ENCODE measurements around the gene VN1R4.
A peak's percentile ranks its signal among the peaks of the same experiment; 100 is the strongest.
"Not testable (repeated sequence)": the region's sequence is repeated elsewhere in the genome, so short reads cannot be mapped to it uniquely, and the experiment has no call there.

The VN1R4 gene, protein sequence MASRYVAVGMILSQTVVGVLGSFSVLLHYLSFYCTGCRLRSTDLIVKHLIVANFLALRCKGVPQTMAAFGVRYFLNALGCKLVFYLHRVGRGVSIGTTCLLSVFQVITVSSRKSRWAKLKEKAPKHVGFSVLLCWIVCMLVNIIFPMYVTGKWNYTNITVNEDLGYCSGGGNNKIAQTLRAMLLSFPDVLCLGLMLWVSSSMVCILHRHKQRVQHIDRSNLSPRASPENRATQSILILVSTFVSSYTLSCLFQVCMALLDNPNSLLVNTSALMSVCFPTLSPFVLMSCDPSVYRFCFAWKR

GRCh38 chr19:53267623-53268022, at the start of gene VN1R4:
Gene VN1R4 (minus strand): TSS chr19:53267723. CDS start chr19:53267665, 58 bp downstream.
- not testable (repeated sequence) for DNase-seq (ENCODE audit: low read depth in 2 of 2, low spot score in 1 of 2)

- DNase-seq (ENCODE audit: low read depth in 2 of 2, low spot score in 1 of 2), result no peak
These were observed 44.4 kb upstream of the VN1R4 start for GRCh38 chr19:53311897-53312296.

DNA sequence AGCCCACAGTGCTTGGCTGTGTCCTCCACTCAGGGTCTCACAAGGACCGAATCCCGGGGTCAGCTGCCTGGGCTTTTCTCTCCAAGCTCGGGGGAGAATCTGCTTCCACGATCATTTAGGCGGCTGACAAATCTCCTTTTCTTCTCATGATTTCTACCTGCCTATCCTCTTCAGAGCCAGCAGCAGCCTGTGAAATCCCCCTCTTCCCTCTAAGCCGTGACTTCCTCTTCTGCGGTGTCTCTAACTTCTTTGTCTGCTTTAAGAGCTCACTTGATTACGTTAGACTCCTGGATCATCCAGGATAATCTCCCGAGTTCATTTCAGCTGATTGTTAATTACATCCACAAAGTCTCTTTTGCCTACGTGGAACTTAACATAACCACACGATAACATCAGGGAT, 43.5 kb upstream of the VN1R4 start:
- DNase-seq (ENCODE audit: low read depth in 2 of 2, low spot score in 1 of 2), result no peak

DNA sequence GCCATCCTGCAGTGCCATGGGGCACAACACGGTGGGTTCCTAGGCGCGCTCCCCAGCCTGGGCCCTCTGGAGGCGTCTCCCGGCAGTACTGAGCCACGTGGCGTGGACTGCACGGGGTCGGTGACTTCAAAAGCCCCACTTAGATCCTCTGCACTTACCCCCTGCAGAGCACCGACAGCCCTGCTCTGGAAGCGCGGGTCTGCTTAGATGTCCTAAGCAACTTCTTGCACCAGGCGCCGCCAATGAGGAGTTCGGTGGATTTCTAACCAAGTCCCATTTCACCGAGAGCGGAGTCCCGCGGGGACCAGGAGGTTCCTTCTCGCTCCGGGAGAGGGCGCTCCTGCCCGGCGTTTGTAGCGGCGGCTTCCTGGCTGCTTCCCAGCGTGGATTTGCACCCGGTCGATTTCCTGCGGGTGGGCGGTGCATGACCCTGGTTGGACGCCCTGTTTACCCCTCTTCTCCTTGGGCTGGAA, 40.9 kb upstream of the VN1R4 start:
- DNase-seq (ENCODE audit: low read depth in 2 of 2, low spot score in 1 of 2), result no peak

DNA sequence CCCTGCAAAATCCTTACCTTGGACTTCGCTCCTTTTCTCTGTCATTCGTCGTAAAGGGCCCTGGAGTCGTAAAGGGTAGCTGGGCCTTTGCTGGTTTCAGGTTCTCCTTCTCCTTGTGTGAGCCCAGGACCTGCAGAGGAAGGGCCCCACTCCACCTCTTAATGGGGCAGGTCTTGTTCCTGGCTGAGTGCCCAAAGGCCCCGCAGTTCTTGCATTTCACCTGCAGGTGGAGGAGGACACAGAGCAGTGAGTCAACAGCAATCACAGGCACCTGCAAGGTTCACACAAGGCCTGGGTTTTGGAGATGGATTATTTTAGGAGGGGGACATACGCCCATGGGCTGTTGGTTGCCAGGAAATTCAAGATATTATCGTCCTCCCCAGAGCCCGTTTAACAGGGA, 33.8 kb upstream of the VN1R4 start:
- not testable (repeated sequence) for DNase-seq (ENCODE audit: low read depth in 2 of 2, low spot score in 1 of 2)

DNA sequence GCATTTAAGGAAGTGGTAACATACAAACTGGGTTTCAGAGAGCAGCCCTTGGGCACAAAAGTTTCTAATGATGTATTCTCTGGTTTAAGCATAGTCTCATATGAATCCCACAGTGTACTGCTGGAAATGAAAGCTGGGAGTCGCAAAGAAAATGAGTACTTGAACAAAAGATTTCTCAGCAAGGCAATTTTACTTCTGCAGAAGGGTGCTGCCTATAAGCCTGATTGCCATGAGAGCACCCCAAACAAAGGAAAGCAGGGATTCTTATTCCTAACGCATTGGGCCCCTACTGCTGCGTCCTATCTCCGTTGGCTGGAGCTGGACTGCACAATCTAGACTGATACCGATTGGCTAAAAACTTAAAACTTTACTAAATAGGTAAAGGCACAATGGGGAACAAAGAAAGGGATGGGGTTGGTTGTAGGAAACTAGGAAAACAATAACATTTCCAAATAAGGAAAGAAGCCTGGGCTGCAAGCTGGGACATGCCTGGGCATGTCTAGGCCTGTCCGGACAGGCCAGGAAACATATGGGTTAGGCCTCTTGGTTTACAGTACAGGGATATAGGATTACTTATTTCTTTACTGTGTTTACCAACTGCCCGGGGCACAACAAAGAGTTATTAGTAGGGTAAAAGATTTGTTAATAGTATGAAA, 27.4 kb upstream of the VN1R4 start:
- no peak for DNase-seq (ENCODE audit: low read depth in 2 of 2, low spot score in 1 of 2)

DNA sequence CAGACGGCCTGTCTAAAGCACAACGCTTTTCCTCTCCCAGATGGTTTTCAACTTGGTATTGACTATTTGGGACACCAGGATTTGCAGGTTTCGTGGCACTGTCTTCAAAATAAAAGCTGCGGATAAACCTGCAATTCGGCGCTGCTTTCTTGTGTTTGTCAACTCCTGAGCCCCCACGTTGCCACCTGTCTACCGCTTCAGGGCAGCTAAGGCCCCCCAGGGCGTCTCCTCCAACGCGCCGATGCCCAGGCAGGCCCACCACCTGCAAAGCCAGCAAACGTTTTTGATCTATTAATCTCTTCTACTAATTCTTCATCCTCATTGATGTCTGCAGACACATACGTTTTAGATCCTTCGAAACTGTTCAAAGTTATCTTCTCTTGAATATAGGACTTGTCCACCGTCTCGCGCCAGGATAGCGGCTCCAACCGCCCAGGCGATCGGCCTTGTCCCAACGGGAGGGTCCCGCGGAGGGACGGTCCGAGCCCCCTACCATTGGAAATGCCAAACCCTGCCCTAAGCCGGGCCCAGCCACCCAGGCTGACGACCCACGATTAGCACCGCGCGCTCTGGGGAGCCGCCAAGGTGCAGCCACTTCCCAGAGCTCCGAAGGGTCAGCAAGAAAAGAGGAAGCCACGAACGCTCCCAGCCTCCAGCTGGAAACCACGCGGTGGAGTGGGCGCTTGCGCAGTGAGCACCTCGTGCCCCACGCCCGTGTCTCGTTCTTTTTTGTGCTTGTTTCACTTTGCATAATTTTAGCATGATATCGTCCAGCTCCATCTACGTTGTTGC, 23.4 kb upstream of the VN1R4 start:
- no peak for DNase-seq (ENCODE audit: low read depth in 2 of 2, low spot score in 1 of 2)

DNA sequence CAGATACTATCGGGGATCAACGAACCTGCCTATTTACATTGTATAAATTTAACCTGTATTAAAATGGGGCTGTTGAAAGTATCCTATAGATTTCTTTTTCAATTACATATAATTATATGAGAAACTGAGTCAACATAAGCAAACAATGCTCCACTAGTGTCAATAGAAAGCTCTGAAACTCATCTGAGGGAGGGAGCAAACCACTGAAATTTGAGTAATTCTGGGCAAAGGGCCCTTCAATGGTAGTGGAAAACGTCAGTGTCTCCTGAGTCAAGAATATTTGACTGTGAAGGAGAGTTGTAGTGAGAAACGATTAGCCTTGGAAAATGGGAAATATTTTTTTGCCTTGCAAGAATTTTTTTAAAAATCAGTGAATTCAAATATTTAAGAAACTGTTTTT, 17.6 kb upstream of the VN1R4 start:
- no peak for DNase-seq (ENCODE audit: low read depth in 2 of 2, low spot score in 1 of 2)

DNA sequence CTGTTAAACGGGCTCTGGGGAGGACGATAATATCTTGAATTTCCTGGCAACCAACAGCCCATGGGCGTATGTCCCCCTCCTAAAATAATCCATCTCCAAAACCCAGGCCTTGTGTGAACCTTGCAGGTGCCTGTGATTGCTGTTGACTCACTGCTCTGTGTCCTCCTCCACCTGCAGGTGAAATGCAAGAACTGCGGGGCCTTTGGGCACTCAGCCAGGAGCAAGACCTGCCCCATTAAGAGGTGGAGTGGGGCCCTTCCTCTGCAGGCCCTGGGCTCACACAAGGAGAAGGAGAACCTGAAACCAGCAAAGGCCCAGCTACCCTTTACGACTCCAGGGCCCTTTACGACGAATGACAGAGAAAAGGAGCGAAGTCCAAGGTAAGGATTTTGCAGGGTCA, 14.4 kb upstream of the VN1R4 start:
- DNase-seq (ENCODE audit: low read depth in 2 of 2, low spot score in 1 of 2), result not testable (repeated sequence)

GRCh38 chr19:53275480-53275879, 8.0 kb upstream of the VN1R4 start:
- DNase-seq (ENCODE audit: low read depth in 2 of 2, low spot score in 1 of 2), result no peak

DNA sequence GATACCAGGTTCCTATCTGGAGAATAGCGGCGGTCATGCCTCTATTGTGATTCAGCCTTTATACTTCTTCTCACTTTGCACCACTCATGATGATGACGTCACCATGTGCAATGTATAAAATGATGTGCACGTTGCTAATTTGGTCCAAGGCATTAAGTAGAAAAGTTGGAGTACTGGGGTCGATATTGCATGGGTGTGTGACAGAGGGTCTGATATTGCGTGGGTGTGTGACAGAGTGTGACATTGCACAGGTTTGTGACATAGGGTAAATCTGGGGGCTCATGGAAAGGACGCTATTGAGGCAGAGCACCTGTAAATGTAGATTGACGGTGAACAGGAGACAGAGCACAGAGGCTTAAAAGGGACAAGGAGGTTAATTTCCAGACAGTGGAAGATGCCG, 4.5 kb upstream of the VN1R4 start:
- DNase-seq (ENCODE audit: low read depth in 2 of 2, low spot score in 1 of 2), result no peak

- DNase-seq (ENCODE audit: low read depth in 2 of 2, low spot score in 1 of 2), result not testable (repeated sequence)
These were observed 2.3 kb upstream of the VN1R4 start for GRCh38 chr19:53269861-53270260.

GRCh38 chr19:53257715-53258342, 9.7 kb downstream of the VN1R4 start, which contains the start of gene VN1R2:
Gene VN1R2 (plus strand): TSS chr19:53258292. CDS start chr19:53258376, 84 bp downstream.
- not testable (repeated sequence) for DNase-seq (ENCODE audit: low read depth in 2 of 2, low spot score in 1 of 2)

DNA sequence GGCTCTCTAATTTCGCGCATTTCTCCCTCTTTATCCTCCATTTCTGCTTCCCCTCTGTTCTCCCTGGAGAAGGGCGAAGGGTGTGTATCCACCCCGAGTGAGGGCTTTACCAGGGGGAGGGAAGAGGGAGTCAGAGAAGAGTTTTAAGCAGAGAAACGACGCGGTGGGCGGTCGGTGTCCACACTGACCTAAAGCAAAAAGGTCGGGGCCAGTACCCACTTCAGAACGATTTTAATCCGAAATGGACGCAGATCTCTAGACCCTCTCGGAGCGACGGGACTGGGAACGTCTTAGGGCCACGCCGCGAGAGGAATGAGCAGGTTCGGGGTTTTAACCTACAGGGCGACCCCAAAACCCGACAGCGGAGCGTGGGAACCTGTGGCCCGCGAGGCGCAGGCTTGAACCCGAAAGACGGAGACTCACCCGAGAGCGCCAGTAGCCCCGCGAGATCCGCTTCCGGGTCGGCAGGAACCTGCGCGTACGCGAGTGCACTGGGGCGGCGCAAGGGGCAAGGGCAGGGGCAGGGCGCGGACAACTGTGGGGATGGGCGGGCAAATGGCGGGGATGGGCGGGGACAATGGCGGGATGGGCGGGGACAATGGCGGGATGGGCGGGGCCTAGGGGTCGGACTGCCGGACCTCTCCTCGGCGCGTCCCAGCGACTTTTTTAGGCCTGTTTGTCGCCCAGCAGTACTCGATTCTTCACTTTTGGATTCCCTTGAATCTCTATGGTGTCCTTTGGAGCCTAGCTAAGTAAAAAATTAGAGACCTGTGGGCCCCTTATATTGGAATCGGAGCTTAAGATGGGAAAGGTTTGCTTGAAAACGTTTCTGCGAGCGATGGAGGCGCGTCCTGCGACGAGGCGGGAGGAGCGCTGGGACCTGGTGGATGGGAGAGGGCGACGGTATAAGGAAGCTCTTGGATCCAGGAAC, 12.8 kb downstream of the VN1R4 start, which contains the start of gene ZNF677:
Gene ZNF677 (minus strand): TSS at position 463 of the 931 bp plus-strand sequence. CDS start 3,323 bp downstream, outside the sequence.
- peak; percentile 58 to 70 for DNase-seq (ENCODE audit: low read depth in 2 of 2, low spot score in 1 of 2)

DNA sequence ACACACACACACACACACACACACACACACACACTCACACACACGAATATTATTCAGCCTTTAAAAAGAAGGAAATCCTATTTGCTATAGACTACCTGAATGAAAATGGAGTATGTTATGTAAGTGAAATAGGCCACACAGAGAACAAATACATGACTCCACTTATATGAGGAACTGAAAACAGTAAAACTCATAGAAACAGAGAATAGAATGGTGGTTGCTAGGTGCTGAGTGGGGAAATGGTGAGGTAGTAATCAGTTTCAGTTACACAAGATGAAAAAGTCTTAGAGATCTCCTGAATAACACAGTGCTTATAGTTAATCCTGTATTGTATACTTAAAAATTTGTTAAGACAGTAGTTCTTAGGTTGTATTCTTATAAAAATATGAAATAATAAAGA, 21.0 kb downstream of the VN1R4 start:
- DNase-seq (ENCODE audit: low read depth in 2 of 2, low spot score in 1 of 2), result no peak

DNA sequence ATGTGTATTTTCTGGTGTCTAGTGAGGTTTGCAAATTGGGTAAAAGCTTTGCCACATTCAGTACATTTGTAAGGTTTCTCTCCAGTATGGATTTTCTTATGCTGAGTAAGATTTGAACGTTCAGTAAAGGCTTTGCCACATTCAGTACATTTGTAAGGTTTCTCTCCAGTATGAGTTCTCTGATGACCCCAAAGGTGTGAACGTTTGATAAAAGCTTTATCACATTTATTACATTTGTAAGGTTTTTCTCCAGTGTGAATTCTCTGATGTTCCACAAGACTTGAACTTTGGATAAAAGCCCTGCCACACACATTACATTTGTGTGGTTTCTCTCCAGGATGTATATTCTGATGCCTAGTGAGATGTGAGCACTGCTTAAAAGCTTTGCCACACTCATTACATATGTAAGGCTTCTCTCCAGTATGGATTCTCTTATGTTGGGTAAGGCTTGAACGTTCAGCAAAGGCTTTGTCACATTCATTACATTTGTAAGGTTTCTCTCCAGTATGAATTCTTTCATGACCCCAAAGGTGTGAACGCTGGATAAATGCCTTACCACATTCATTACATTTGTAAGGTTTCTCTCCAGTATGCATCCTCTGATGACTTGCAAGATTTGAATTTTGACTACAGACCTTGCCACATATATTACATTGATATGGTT, 30.3 kb downstream of the VN1R4 start:
- no peak for DNase-seq (ENCODE audit: low read depth in 2 of 2, low spot score in 1 of 2)

DNA sequence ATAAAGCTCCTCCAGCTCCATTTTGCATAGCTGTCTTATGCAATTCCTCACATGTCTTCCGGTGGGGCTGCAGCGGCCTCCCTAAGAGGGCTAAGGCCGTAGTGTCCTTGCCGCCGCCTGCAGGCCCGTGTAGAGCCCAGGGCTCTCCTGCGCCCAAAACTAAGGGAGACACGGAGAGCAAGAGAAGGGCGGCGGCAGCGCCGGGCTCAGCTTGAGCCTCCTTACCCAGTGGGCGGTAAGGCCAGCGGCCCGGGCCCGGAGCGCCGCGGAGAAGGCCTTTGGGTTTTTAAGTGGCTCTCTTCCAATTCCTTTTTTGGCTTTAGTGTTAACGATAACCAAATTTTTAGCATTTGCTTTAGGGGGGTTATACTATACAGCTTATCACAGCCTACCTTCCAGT, 42.9 kb downstream of the VN1R4 start:
- no peak for DNase-seq (ENCODE audit: low read depth in 2 of 2, low spot score in 1 of 2)

GRCh38 chr19:53222716-53223115, 44.8 kb downstream of the VN1R4 start:
- not testable (repeated sequence) for DNase-seq (ENCODE audit: low read depth in 2 of 2, low spot score in 1 of 2)

All from stimulated activated CD8-positive, alpha-beta memory T cell treated with anti-CD3 and anti-CD28 coated beads, Interleukin-4, amount 100 ng/mL, for 4 hours (primary cell).